GM13976 (cell line): ENCODE results near the gene CXCL3.

Experiments
- DNase-seq: peaks from one replicate; pipeline ENCODE4 v3.0.0; 2012; ENCODE audit warnings: low spot score
- CTCF ChIP-seq: IDR thresholded peaks from 2 replicates; pipeline ENCODE4 v1.5.1; 2012; ENCODE audit warnings: borderline replicate concordance, mild to moderate bottlenecking; ENCODE audit not compliant: insufficient read depth; ENCODE audit errors: extremely low read depth, missing control alignments, control extremely low read depth
- in situ Hi-C: fragments of 300-500 bp; cut with MboI; formaldehyde crosslinking; loops from one replicate; pipeline ENCODE4 v1.12.0; 2022; ENCODE audit warnings: low sequenced_read_pairs, mixed read lengths, inconsistent platforms; ENCODE audit not compliant: unreplicated experiment

Gene CXCL3

DNA sequence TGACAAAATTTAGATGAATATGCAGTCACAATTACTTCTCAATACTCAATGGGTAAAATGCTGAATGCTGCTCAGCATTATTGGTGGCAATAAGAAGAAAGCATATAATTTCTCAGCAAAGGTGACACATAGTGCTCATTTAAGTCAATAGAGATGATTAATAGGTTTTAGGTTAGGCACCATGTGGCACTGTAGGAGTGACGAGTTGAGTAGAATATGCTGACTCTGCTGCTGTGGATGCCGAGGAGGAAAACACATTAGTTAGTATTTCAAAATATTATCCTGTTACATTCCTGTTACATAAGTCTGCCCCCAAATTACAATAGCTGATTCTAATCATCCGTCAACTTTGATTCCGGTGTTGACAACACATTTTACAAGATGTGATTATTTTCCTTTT is 26.4 kb downstream of the CXCL3 start:
- no peak for DNase-seq
- in situ Hi-C loops, result no loop called here
- TF ChIP-seq CTCF, result no peak

DNA sequence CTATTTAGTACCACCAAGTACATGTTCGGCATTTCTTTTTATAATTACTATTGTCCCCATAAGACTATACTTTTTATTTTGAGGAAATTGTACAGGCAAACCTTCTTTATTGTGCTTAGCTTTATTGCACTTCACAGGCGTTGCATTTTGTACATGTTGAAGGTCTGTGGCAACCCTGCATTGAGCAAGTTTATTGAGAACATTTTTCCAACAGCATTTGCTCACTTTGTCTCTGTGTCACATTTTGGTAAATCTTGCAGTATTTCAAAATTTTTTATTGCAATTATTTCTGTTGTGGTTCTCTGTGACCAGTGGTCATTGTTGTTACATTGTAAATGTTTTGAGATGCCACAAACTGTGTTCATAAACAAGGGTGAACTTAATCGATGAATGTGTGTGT is 29.2 kb downstream of the CXCL3 start:
- in situ Hi-C loops, result no loop called here
- no peak for TF ChIP-seq CTCF
- no peak for DNase-seq

DNA sequence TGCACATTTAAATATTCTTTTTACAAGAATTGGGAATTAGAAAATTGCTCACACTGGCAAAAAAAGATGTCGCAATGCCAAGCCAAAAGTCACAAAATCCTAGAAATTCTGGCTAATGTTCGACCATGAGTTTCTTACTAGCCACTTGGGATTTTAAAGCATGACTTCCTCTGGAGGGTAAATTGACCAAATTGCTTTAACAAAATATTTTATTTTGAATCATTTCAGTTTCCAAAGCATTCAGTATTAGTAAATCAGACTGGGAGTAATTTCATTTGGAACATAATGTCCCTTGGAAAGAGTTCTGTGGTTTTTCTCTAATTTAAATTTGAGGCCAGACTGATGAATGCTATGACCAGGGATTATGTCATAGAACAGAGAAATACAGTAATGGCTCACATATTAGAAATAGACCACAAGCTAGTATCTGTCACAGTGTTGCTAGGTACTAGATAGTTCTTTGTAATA is 32.4 kb downstream of the CXCL3 start:
- no peak for TF ChIP-seq CTCF
- DNase-seq, result no peak
- in situ Hi-C loops, result no loop called here

DNA sequence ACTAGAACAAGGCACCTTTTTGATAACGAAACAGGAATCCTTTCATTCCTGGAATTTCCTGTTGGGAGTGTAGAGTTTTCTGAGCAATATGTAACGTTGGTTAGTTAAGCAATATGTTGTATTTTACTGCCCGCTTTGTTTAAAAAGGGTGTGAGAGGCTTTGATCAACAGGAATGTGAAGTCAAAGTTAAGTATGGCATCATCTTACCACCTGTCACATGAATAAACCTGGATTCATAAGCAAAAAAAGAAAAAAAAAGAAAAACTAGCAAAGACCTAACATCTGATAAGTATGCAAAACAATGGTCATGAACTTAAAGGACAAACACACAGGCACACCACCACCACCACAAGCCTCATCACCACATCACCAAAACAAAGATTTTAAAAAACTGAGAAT is 33.0 kb downstream of the CXCL3 start:
- in situ Hi-C loops, result no loop called here
- no peak for TF ChIP-seq CTCF
- no peak for DNase-seq

- no peak for TF ChIP-seq CTCF
- in situ Hi-C loops, result no loop called here
- DNase-seq, result no peak
Observed at GRCh38 chr4:74004668-74005067, 33.8 kb downstream of the CXCL3 start.

DNA sequence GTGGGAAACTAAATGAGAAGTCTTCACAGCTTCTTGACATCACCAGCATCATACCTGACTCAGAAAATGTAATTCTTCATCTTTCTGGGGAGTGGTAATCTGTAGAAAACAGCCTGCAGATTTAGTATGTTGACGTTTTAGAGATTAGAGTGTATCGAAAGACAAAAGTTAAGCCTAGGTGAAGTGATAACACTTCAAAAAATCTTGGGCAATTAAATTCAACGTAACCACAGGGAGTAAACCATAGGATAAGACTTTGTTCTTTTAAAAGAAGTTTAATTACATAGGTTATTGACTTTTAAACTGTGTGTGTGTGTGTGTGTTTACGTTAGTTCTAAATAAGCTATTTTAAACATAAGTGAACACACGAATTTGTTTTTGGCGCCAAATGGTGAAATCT is 38.2 kb downstream of the CXCL3 start:
- in situ Hi-C loops, result no loop called here
- no peak for DNase-seq
- TF ChIP-seq CTCF, result no peak
